Panc1 (cell line): Measurements from ENCODE around the gene CKAP5. TPM values are rescaled to one million over a fixed set of nuclear protein-coding genes. Genes with fewer than 3 reads are reported as not detected.

Experiments
- ATAC-seq: fragments of 200-7000 bp; cut with Tn5 transposase; 2 replicates; pipeline ENCODE4 v1.9.1; 2020; ENCODE audit warnings: mild to moderate bottlenecking, moderate library complexity
- BruUV-seq: library from RNA; stranded (reverse); fragments of 400-500 nt; replicated peaks from 2 replicates; lab custom pipeline; 2021; lab: Mats Ljungman, UMichigan
- CTCF ChIA-PET: fragments of 300-600 bp; sonication (Branson Sonifier 250); formaldehyde crosslinking; loops from one replicate; lab custom pipeline; 2022; ENCODE audit warnings: antibody characterized with exemption; lab: Charles Lee
- POLR2A ChIA-PET: fragments of 300-600 bp; sonication (Branson Sonifier 250); formaldehyde crosslinking; loops from one replicate; lab custom pipeline; 2022; ENCODE audit warnings: antibody characterized with exemption; lab: Charles Lee
- DNase-seq: peaks from one replicate; pipeline ENCODE4 v3.0.0-alpha.2; 2010; ENCODE audit warnings: low read depth, low spot score
- H3K27ac ChIP-seq: 2 replicates; pipeline ENCODE4 v1.5.1; 2011; ENCODE audit warnings: mild to moderate bottlenecking, low read length, inconsistent platforms
- H3K27me3 ChIP-seq: fragments of 200-500 bp; sonication (Bioruptor generic); 2 replicates; pipeline ENCODE4 v1.6.0; 2014; ENCODE audit warnings: low read length, inconsistent platforms; ENCODE audit not compliant: control insufficient read depth, insufficient read depth
- H3K36me3 ChIP-seq: fragments of 200-500 bp; sonication (Bioruptor generic); 2 replicates; pipeline ENCODE4 v1.5.1; 2014; ENCODE audit warnings: inconsistent platforms, mild to moderate bottlenecking, low read length, moderate library complexity; ENCODE audit not compliant: control insufficient read depth, insufficient read depth
- H3K4me1 ChIP-seq: 2 replicates; pipeline ENCODE4 v1.5.1; 2011; ENCODE audit warnings: inconsistent platforms, mild to moderate bottlenecking, low read length, moderate library complexity; ENCODE audit not compliant: control insufficient read depth, insufficient read depth
- H3K4me3 ChIP-seq, 2 experiments: 2 replicates each; pipeline ENCODE4 v1.5.1; 2011 to 2012; ENCODE audit warnings: low read depth in 2 of 2, low read length in 2 of 2, mild to moderate bottlenecking in 2 of 2, inconsistent platforms in 1 of 2, moderate library complexity in 1 of 2
- H3K9me3 ChIP-seq: fragments of 200-500 bp; sonication (Bioruptor generic); 2 replicates; pipeline ENCODE4 v1.5.1; 2014; ENCODE audit warnings: low read depth, mild to moderate bottlenecking, inconsistent platforms, low read length, moderate library complexity; ENCODE audit not compliant: control insufficient read depth, insufficient read depth
- POLR2AphosphoS5 ChIP-seq: IDR thresholded peaks from 2 replicates; pipeline ENCODE4 v1.6.1; 2012; ENCODE audit warnings: mild to moderate bottlenecking, low read depth, low read length, moderate library complexity
- SIN3A ChIP-seq: IDR thresholded peaks from 2 replicates; pipeline ENCODE4 v1.6.1; 2012; ENCODE audit warnings: low read depth, mild to moderate bottlenecking, low read length, moderate library complexity, borderline replicate concordance; ENCODE audit not compliant: insufficient read depth
- TCF7L2 ChIP-seq: IDR thresholded peaks from 2 replicates; pipeline ENCODE4 v1.6.1; 2011; ENCODE audit warnings: mild to moderate bottlenecking, low read depth, low read length, inconsistent platforms
- in situ Hi-C: cut with HindIII; loops from 2 replicates; pipeline ENCODE4 v1.10.0; 2016; ENCODE audit warnings: low sequenced_read_pairs, low pct_unique_long_range_greater_than_20kb
- intact Hi-C: fragments of 100-400 bp; cut with micrococcal nuclease; formaldehyde crosslinking; loops from one replicate; pipeline ENCODE4 v1.10.0; 2022; ENCODE audit not compliant: unreplicated experiment
- total RNA-seq: library from RNA; stranded (reverse); gene quantifications from one replicate; pipeline ENCODE4 v1.2.1, GENCODE V29; 2021; ENCODE audit not compliant: unreplicated experiment
- TF ChIP-seq, protein P1 (sequence below), 2 experiments: IDR thresholded peaks; 2 replicates each; pipeline ENCODE4 v1.6.1; 2011 to 2012; ENCODE audit warnings: low read depth in 2 of 2, control low read depth in 1 of 2, low read length in 1 of 2, mild to moderate bottlenecking in 1 of 2, moderate library complexity in 1 of 2; ENCODE audit not compliant: insufficient read depth in 1 of 2
- TF ChIP-seq, protein P2 (sequence below): fragments of 450-650 bp; IDR thresholded peaks from 2 replicates; pipeline ENCODE4 v1.5.1; 2017; ENCODE audit warnings: mild to moderate bottlenecking

CKAP5 gene
- total RNA-seq, 1 experiment from 2014 or later: 191 TPM

DNA sequence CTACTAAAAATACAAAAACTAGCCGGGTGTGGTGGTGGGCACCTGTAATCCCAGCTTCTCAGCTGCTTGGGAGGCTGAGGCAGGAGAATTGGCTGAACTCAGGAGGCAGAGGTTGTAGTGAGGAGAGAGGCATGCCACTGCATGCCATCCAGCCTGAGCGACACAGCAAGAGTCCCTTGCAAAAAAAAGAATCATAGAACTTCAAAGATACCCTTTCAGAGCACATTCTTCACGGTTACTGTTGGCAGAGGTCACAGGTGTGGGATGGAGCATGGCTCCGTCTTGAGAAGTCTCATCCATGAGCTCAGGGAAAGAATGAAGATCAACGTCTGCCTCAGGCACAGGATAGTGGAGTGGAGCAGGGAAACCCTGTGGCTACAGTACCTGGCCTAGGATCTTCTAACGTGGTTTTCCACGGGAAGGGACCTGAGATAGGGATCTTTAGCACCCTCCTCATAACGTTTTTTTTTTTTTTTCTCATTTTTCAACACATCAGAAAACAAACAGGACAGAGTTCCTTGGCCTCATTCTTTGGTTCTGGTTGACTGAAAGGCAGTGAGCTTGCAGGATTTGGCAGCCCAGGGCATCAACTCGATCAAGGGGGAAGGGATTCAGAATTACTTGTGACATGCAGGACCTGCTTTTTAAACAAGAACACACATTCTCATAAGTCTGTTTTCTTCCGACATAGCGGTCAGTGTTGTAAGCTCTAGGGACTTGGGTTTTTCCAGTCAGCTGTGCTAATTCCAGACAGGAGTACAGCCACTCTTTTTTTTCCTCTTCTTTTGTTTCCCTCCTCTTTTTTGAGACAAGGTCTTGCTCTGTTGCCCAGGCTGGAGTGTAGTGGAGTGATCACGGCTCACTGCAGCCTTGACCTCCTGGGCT lies 104.2 kb downstream of the CKAP5 start:
- Histone ChIP-seq H3K4me3 (no peak overlapping the region), H3K4me1 (no peaks in the 10 kb centered on the region), H3K9me3 (no peaks in the 10 kb centered on the region), H3K27me3 (no peaks in the 10 kb centered on the region), H3K36me3 (peaks cover 35% of the 10 kb centered on the region), H3K27ac (no peak overlapping the region)
- intact Hi-C loops (no loop called here), in situ Hi-C loops (no loop called here)
- TF ChIP-seq SIN3A: no peak
- TF ChIP-seq, protein P1, sequence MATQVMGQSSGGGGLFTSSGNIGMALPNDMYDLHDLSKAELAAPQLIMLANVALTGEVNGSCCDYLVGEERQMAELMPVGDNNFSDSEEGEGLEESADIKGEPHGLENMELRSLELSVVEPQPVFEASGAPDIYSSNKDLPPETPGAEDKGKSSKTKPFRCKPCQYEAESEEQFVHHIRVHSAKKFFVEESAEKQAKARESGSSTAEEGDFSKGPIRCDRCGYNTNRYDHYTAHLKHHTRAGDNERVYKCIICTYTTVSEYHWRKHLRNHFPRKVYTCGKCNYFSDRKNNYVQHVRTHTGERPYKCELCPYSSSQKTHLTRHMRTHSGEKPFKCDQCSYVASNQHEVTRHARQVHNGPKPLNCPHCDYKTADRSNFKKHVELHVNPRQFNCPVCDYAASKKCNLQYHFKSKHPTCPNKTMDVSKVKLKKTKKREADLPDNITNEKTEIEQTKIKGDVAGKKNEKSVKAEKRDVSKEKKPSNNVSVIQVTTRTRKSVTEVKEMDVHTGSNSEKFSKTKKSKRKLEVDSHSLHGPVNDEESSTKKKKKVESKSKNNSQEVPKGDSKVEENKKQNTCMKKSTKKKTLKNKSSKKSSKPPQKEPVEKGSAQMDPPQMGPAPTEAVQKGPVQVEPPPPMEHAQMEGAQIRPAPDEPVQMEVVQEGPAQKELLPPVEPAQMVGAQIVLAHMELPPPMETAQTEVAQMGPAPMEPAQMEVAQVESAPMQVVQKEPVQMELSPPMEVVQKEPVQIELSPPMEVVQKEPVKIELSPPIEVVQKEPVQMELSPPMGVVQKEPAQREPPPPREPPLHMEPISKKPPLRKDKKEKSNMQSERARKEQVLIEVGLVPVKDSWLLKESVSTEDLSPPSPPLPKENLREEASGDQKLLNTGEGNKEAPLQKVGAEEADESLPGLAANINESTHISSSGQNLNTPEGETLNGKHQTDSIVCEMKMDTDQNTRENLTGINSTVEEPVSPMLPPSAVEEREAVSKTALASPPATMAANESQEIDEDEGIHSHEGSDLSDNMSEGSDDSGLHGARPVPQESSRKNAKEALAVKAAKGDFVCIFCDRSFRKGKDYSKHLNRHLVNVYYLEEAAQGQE (IDR thresholded peaks at IDR 0.05; ENCODE audit: insufficient read depth in 1 of 2, low read depth in 2 of 2, low read length in 1 of 2): no peak
- no peak for TF ChIP-seq POLR2AphosphoS5
- TF ChIP-seq, protein P2, sequence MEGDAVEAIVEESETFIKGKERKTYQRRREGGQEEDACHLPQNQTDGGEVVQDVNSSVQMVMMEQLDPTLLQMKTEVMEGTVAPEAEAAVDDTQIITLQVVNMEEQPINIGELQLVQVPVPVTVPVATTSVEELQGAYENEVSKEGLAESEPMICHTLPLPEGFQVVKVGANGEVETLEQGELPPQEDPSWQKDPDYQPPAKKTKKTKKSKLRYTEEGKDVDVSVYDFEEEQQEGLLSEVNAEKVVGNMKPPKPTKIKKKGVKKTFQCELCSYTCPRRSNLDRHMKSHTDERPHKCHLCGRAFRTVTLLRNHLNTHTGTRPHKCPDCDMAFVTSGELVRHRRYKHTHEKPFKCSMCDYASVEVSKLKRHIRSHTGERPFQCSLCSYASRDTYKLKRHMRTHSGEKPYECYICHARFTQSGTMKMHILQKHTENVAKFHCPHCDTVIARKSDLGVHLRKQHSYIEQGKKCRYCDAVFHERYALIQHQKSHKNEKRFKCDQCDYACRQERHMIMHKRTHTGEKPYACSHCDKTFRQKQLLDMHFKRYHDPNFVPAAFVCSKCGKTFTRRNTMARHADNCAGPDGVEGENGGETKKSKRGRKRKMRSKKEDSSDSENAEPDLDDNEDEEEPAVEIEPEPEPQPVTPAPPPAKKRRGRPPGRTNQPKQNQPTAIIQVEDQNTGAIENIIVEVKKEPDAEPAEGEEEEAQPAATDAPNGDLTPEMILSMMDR: no peak
- TF ChIP-seq TCF7L2: no peak
- BruUV-seq: no TSS peak
- ChIA-PET POLR2A (interaction anchor here (0.5 kb wide), 1 partner anchor 107 kb away, joined by 6 read pairs; no protein-coding TSS in a partner anchor), CTCF (interaction anchor here (0.9 kb wide), 1 partner anchor 353 kb away, joined by 3 read pairs; no protein-coding TSS in a partner anchor)
- DNase-seq (no peak), ATAC-seq (no peak)

DNA sequence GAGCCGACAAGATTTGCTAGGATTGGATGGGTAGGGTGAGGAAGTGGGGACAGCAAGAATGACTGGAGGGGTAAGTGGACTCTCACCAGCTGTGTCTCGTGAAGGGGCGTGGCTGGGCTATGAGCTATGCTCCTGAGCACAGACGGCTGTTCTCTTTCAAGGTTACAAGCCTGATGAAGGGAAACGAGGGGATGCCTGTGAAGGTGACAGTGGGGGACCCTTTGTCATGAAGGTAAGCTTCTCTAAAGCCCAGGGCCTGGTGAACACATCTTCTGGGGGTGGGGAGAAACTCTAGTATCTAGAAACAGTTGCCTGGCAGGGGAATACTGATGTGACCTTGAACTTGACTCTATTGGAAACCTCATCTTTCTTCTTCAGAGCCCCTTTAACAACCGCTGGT lies 107.2 kb downstream of the CKAP5 start:
- ATAC-seq: peak; percentile 31; the same call in 1 of the 2 replicates
- BruUV-seq: no TSS peak
- intact Hi-C loops: no loop called here

More for the DNA sequence above, 107.2 kb downstream of the CKAP5 start:
- no peak for DNase-seq
- Histone ChIP-seq H3K9me3 (no peaks in the 10 kb centered on the region), H3K27ac (no peak overlapping the region), H3K4me3 (no peak overlapping the region), H3K4me1 (no peaks in the 10 kb centered on the region), H3K36me3 (peaks cover 12% of the 10 kb centered on the region), H3K27me3 (no peaks in the 10 kb centered on the region)
- ChIA-PET CTCF (interaction anchor here (0.6 kb wide), 1 partner anchor 783 kb away, joined by 3 read pairs; no protein-coding TSS in a partner anchor), POLR2A (interaction anchor here (0.6 kb wide), 1 partner anchor 55 kb away, joined by 3 read pairs; no protein-coding TSS in a partner anchor)
- TF ChIP-seq, protein P2: no peak
- TF ChIP-seq, protein P1 (IDR thresholded peaks at IDR 0.05; ENCODE audit: insufficient read depth in 1 of 2, low read depth in 2 of 2, low read length in 1 of 2): no peak
- TF ChIP-seq SIN3A (no peak), POLR2AphosphoS5 (no peak), TCF7L2 (no peak)
- in situ Hi-C loops: no loop called here
